ENCODE measurements around the gene PCED1A.

The PCED1A gene

GRCh38 chr20:2801286-2801728 is 39.1 kb downstream of the PCED1A start:
- H3K27me3 ChIP-seq (ENCODE audit: insufficient read depth, low read length) = no peaks in the 10 kb centered on the region
- no peaks in the 10 kb centered on the region for H3K9me3 ChIP-seq (ENCODE audit: low read length)
- H2AFZ ChIP-seq (ENCODE audit: low read depth, low read length) = peak overlapping the region; percentile 81
- peaks cover 28% of the 10 kb centered on the region for H3K36me3 ChIP-seq (ENCODE audit: insufficient read depth, low read length)
- H3K4me3 ChIP-seq (ENCODE audit: low read length) = peak overlapping the region; percentile 59
- H3K4me1 ChIP-seq (ENCODE audit: insufficient read depth, low read length) = peaks cover 14% of the 10 kb centered on the region

- peak within 1 kb of the TSS; percentile 59 for H3K4me3 ChIP-seq (ENCODE audit: low read length)
- peak within 1 kb of the TSS; percentile 81 for H2AFZ ChIP-seq (ENCODE audit: low read depth, low read length)
- no peaks in the 10 kb centered on the region for H3K27me3 ChIP-seq (ENCODE audit: insufficient read depth, low read length)
- H3K4me1 ChIP-seq (ENCODE audit: insufficient read depth, low read length) = peaks cover 14% of the 10 kb centered on the region
- peaks cover 34% of the 10 kb centered on the region for H3K36me3 ChIP-seq (ENCODE audit: insufficient read depth, low read length)
- H3K9me3 ChIP-seq (ENCODE audit: low read length) = no peaks in the 10 kb centered on the region
Measured at GRCh38 chr20:2800521-2801285, 39.8 kb downstream of the PCED1A start, which contains the start of gene CPXM1. TSS of gene CPXM1 (minus strand) at chr20:2800627. CDS start at chr20:2800572, 55 bp downstream.

GRCh38 chr20:2799688-2800520 is 40.6 kb downstream of the PCED1A start:
- H3K27me3 ChIP-seq (ENCODE audit: insufficient read depth, low read length) = no peaks in the 10 kb centered on the region

GRCh38 chr20:2799271-2799670 is 41.2 kb downstream of the PCED1A start:
- Histone ChIP-seq H2AFZ (ENCODE audit: low read depth, low read length) (no peak overlapping the region), H3K4me3 (ENCODE audit: low read length) (peak overlapping the region; percentile 59), H3K9me3 (ENCODE audit: low read length) (no peaks in the 10 kb centered on the region), H3K4me1 (ENCODE audit: insufficient read depth, low read length) (peaks cover 14% of the 10 kb centered on the region), H3K36me3 (ENCODE audit: insufficient read depth, low read length) (peaks cover 44% of the 10 kb centered on the region), H3K27me3 (ENCODE audit: insufficient read depth, low read length) (no peaks in the 10 kb centered on the region)

More at GRCh38 chr20:2799688-2800520, 40.6 kb downstream of the PCED1A start:
- H3K4me3 ChIP-seq (ENCODE audit: low read length) = peak overlapping the region; percentile 59
- H3K4me1 ChIP-seq (ENCODE audit: insufficient read depth, low read length) = peaks cover 14% of the 10 kb centered on the region
- H2AFZ ChIP-seq (ENCODE audit: low read depth, low read length) = peak overlapping the region; percentile 81
- H3K9me3 ChIP-seq (ENCODE audit: low read length) = no peaks in the 10 kb centered on the region
- peaks cover 42% of the 10 kb centered on the region for H3K36me3 ChIP-seq (ENCODE audit: insufficient read depth, low read length)

- H3K4me1 ChIP-seq (ENCODE audit: insufficient read depth, low read length) = peaks cover 14% of the 10 kb centered on the region
- peaks cover 44% of the 10 kb centered on the region for H3K36me3 ChIP-seq (ENCODE audit: insufficient read depth, low read length)
- no peak overlapping the region for H2AFZ ChIP-seq (ENCODE audit: low read depth, low read length)
- no peaks in the 10 kb centered on the region for H3K9me3 ChIP-seq (ENCODE audit: low read length)
- no peaks in the 10 kb centered on the region for H3K27me3 ChIP-seq (ENCODE audit: insufficient read depth, low read length)
- H3K4me3 ChIP-seq (ENCODE audit: low read length) = no peak overlapping the region
Measured at GRCh38 chr20:2798814-2799213, 41.6 kb downstream of the PCED1A start.

GRCh38 chr20:2798095-2798805 is 42.2 kb downstream of the PCED1A start:
- Histone ChIP-seq H3K9me3 (ENCODE audit: low read length) (no peaks in the 10 kb centered on the region), H3K36me3 (ENCODE audit: insufficient read depth, low read length) (peaks cover 47% of the 10 kb centered on the region), H3K27me3 (ENCODE audit: insufficient read depth, low read length) (no peaks in the 10 kb centered on the region), H3K4me3 (ENCODE audit: low read length) (no peak overlapping the region), H2AFZ (ENCODE audit: low read depth, low read length) (no peak overlapping the region), H3K4me1 (ENCODE audit: insufficient read depth, low read length) (peaks cover 14% of the 10 kb centered on the region)

GRCh38 chr20:2797136-2797983 is 43.1 kb downstream of the PCED1A start:
- Histone ChIP-seq H3K27me3 (ENCODE audit: insufficient read depth, low read length) (no peaks in the 10 kb centered on the region), H3K36me3 (ENCODE audit: insufficient read depth, low read length) (peaks cover 47% of the 10 kb centered on the region), H3K4me3 (ENCODE audit: low read length) (no peak overlapping the region), H3K9me3 (ENCODE audit: low read length) (no peaks in the 10 kb centered on the region), H3K4me1 (ENCODE audit: insufficient read depth, low read length) (peaks cover 14% of the 10 kb centered on the region), H2AFZ (ENCODE audit: low read depth, low read length) (no peak overlapping the region)

GRCh38 chr20:2796011-2796660 is 44.3 kb downstream of the PCED1A start:
- Histone ChIP-seq H3K27me3 (ENCODE audit: insufficient read depth, low read length) (no peaks in the 10 kb centered on the region), H3K9me3 (ENCODE audit: low read length) (no peaks in the 10 kb centered on the region), H3K4me3 (ENCODE audit: low read length) (no peak overlapping the region), H3K36me3 (ENCODE audit: insufficient read depth, low read length) (peaks cover 47% of the 10 kb centered on the region), H2AFZ (ENCODE audit: low read depth, low read length) (no peak overlapping the region), H3K4me1 (ENCODE audit: insufficient read depth, low read length) (peaks cover 14% of the 10 kb centered on the region)

- H3K27me3 ChIP-seq (ENCODE audit: insufficient read depth, low read length) = no peaks in the 10 kb centered on the region
- peaks cover 47% of the 10 kb centered on the region for H3K36me3 ChIP-seq (ENCODE audit: insufficient read depth, low read length)
- no peak overlapping the region for H2AFZ ChIP-seq (ENCODE audit: low read depth, low read length)
- H3K9me3 ChIP-seq (ENCODE audit: low read length) = no peaks in the 10 kb centered on the region
- no peak overlapping the region for H3K4me3 ChIP-seq (ENCODE audit: low read length)
- peaks cover 10% of the 10 kb centered on the region for H3K4me1 ChIP-seq (ENCODE audit: insufficient read depth, low read length)
Measured at GRCh38 chr20:2795451-2795850, 45.0 kb downstream of the PCED1A start.

GRCh38 chr20:2794866-2795447 is 45.5 kb downstream of the PCED1A start:
- H3K36me3 ChIP-seq (ENCODE audit: insufficient read depth, low read length) = peaks cover 47% of the 10 kb centered on the region
- H3K4me1 ChIP-seq (ENCODE audit: insufficient read depth, low read length) = peaks cover 9% of the 10 kb centered on the region
- no peak overlapping the region for H3K4me3 ChIP-seq (ENCODE audit: low read length)
- H3K27me3 ChIP-seq (ENCODE audit: insufficient read depth, low read length) = no peaks in the 10 kb centered on the region
- no peaks in the 10 kb centered on the region for H3K9me3 ChIP-seq (ENCODE audit: low read length)
- no peak overlapping the region for H2AFZ ChIP-seq (ENCODE audit: low read depth, low read length)

GRCh38 chr20:2794202-2794748 is 46.2 kb downstream of the PCED1A start:
- H3K36me3 ChIP-seq (ENCODE audit: insufficient read depth, low read length) = peaks cover 47% of the 10 kb centered on the region
- no peak overlapping the region for H3K4me3 ChIP-seq (ENCODE audit: low read length)
- H2AFZ ChIP-seq (ENCODE audit: low read depth, low read length) = no peak overlapping the region
- H3K4me1 ChIP-seq (ENCODE audit: insufficient read depth, low read length) = peaks cover 2% of the 10 kb centered on the region
- no peaks in the 10 kb centered on the region for H3K27me3 ChIP-seq (ENCODE audit: insufficient read depth, low read length)
- no peaks in the 10 kb centered on the region for H3K9me3 ChIP-seq (ENCODE audit: low read length)

All from neuron (in vitro differentiated cells).